IMR-90 (cell line): ENCODE measurements around the gene TMEM114. TPM values are rescaled to one million over a fixed set of nuclear protein-coding genes. Genes with fewer than 3 reads are reported as not detected.

Source experiments
- ATAC-seq: fragments of 200-7000 bp; cut with Tn5 transposase; 2 replicates; pipeline ENCODE4 v1.9.1; 2020; ENCODE audit warnings: low read depth, mild to moderate bottlenecking, moderate library complexity
- BruUV-seq: library from RNA; stranded (reverse); fragments of 400-500 nt; replicated peaks from 2 replicates; lab custom pipeline; 2021; lab: Mats Ljungman, UMichigan
- CTCF ChIA-PET: fragments of 300-600 bp; formaldehyde crosslinking; extraction: SDS; loops from one replicate; lab custom pipeline; 2021; ENCODE audit warnings: antibody characterized with exemption; lab: Yijun Ruan, JAX
- POLR2A ChIA-PET: fragments of 300-600 bp; sonication (Branson Sonifier 250); formaldehyde crosslinking; loops from one replicate; lab custom pipeline; 2022; ENCODE audit warnings: antibody characterized with exemption; ENCODE audit not compliant: unreplicated experiment; lab: Charles Lee
- DNase-seq: peaks from one replicate; pipeline ENCODE4 v3.0.0; 2013
- H2AFZ ChIP-seq: replicated peaks from 2 replicates; pipeline ENCODE3; 2013; ENCODE audit warnings: low read length, mild to moderate bottlenecking; ENCODE audit not compliant: poor library complexity
- H2AK5ac ChIP-seq: 2 replicates; pipeline ENCODE4 v1.6.1; 2013; ENCODE audit warnings: low read depth, low read length, inconsistent platforms
- H2AK9ac ChIP-seq: replicated peaks from 2 replicates; pipeline ENCODE3; 2013; ENCODE audit warnings: mild to moderate bottlenecking, low read depth, low read length, moderate library complexity; ENCODE audit not compliant: poor library complexity
- H2BK120ac ChIP-seq: 2 replicates; pipeline ENCODE4 v1.6.1; 2013; ENCODE audit warnings: low read depth, low read length, inconsistent platforms
- H2BK15ac ChIP-seq: 3 replicates; pipeline ENCODE4 v1.6.1; 2013; ENCODE audit warnings: low read depth, low read length, inconsistent platforms
- H2BK20ac ChIP-seq: 2 replicates; pipeline ENCODE4 v1.6.1; 2013; ENCODE audit warnings: low read depth, mild to moderate bottlenecking, inconsistent platforms, low read length, moderate library complexity
- H2BK5ac ChIP-seq: 2 replicates; pipeline ENCODE4 v1.6.1; 2013; ENCODE audit warnings: mild to moderate bottlenecking, low read depth, low read length, inconsistent platforms; ENCODE audit not compliant: poor library complexity, severe bottlenecking
- H3K14ac ChIP-seq: replicated peaks from 2 replicates; pipeline ENCODE4 v1.6.1; 2013; ENCODE audit warnings: low read depth, low read length, inconsistent platforms
- H3K18ac ChIP-seq: 2 replicates; pipeline ENCODE4 v1.6.1; 2013; ENCODE audit warnings: low read depth, low read length, control low read depth
- H3K23ac ChIP-seq: 2 replicates; pipeline ENCODE4 v1.6.1; 2013; ENCODE audit warnings: low read depth, low read length, inconsistent platforms
- H3K27ac ChIP-seq: 2 replicates; pipeline ENCODE4 v1.5.1; 2013; ENCODE audit warnings: mild to moderate bottlenecking, control low read depth, low read length; ENCODE audit not compliant: insufficient read depth
- H3K27me3 ChIP-seq: 2 replicates; pipeline ENCODE4 v1.6.1; 2013; ENCODE audit warnings: low read length; ENCODE audit not compliant: control insufficient read depth, insufficient read depth
- H3K36me3 ChIP-seq: 2 replicates; pipeline ENCODE4 v1.6.1; 2013; ENCODE audit warnings: low read length, mixed read lengths; ENCODE audit not compliant: control insufficient read depth, insufficient read depth
- H3K4ac ChIP-seq: 2 replicates; pipeline ENCODE4 v1.6.1; 2013; ENCODE audit warnings: low read depth, low read length, inconsistent platforms
- H3K4me1 ChIP-seq: 2 replicates; pipeline ENCODE4 v1.6.1; 2013; ENCODE audit warnings: low read length, mixed read lengths; ENCODE audit not compliant: control insufficient read depth, insufficient read depth
- H3K4me2 ChIP-seq: 2 replicates; pipeline ENCODE4 v1.6.1; 2013; ENCODE audit warnings: low read depth, mild to moderate bottlenecking, control low read depth, low read length, moderate library complexity
- H3K4me3 ChIP-seq: 2 replicates; pipeline ENCODE4 v1.5.1; 2013; ENCODE audit warnings: low read depth, mild to moderate bottlenecking, control low read depth, low read length, moderate library complexity; ENCODE audit not compliant: insufficient read depth
- H3K56ac ChIP-seq: 2 replicates; pipeline ENCODE4 v1.6.1; 2013; ENCODE audit warnings: low read length, inconsistent platforms; ENCODE audit not compliant: insufficient read depth; ENCODE audit errors: extremely low read depth
- H3K79me1 ChIP-seq, 2 experiments: 2 replicates each; pipeline ENCODE4 v1.6.1; 2013; ENCODE audit warnings: low read length in 2 of 2, inconsistent platforms in 1 of 2, low read depth in 1 of 2
- H3K9ac ChIP-seq: 2 replicates; pipeline ENCODE4 v1.6.1; 2013; ENCODE audit warnings: low read depth, low read length, control low read depth
- H3K9me1 ChIP-seq: 2 replicates; pipeline ENCODE4 v1.6.1; 2013; ENCODE audit warnings: low read length, inconsistent platforms; ENCODE audit not compliant: insufficient read depth
- H3K9me3 ChIP-seq: 2 replicates; pipeline ENCODE4 v1.6.1; 2013; ENCODE audit warnings: low read length; ENCODE audit not compliant: control insufficient read depth, insufficient read depth
- H4K20me1 ChIP-seq: 2 replicates; pipeline ENCODE4 v1.6.1; 2013; ENCODE audit warnings: low read length, inconsistent platforms; ENCODE audit not compliant: insufficient read depth
- H4K5ac ChIP-seq: 2 replicates; pipeline ENCODE4 v1.6.1; 2013; ENCODE audit warnings: mild to moderate bottlenecking, low read depth, low read length, control low read depth
- H4K8ac ChIP-seq, 2 experiments: 2 replicates each; pipeline ENCODE4 v1.6.1; 2013; ENCODE audit warnings: low read depth in 2 of 2, low read length in 2 of 2, control low read depth in 1 of 2, inconsistent platforms in 1 of 2
- H4K91ac ChIP-seq: 2 replicates; pipeline ENCODE4 v1.6.1; 2013; ENCODE audit warnings: low read depth, low read length, inconsistent platforms; ENCODE audit not compliant: insufficient read depth
- BHLHE40 ChIP-seq: fragments of 150-350 bp; IDR thresholded peaks from 2 replicates; pipeline ENCODE4 v1.6.1; 2016; ENCODE audit warnings: mild to moderate bottlenecking, low read depth, low read length
- CEBPB ChIP-seq: IDR thresholded peaks from 2 replicates; pipeline ENCODE4 v1.6.1; 2012; ENCODE audit warnings: low read depth, low read length, improper control_type of control experiment
- CHD1 ChIP-seq: IDR thresholded peaks from 2 replicates; pipeline ENCODE4 v1.6.1; 2012; ENCODE audit warnings: low read depth, low read length, improper control_type of control experiment
- FOS ChIP-seq: fragments of 150-350 bp; IDR thresholded peaks from 2 replicates; pipeline ENCODE4 v1.6.1; 2016; ENCODE audit warnings: low read depth, low read length
- MAFK ChIP-seq: IDR thresholded peaks from 2 replicates; pipeline ENCODE4 v1.6.1; 2012; ENCODE audit warnings: low read depth, low read length, improper control_type of control experiment
- MAZ ChIP-seq: IDR thresholded peaks from 2 replicates; pipeline ENCODE4 v1.6.1; 2012; ENCODE audit warnings: low read depth, mild to moderate bottlenecking, low read length, improper control_type of control experiment, moderate library complexity, borderline replicate concordance
- MXI1 ChIP-seq: IDR thresholded peaks from 2 replicates; pipeline ENCODE4 v1.6.1; 2012; ENCODE audit warnings: low read depth, mild to moderate bottlenecking, low read length, moderate library complexity, borderline replicate concordance
- NFE2L2 ChIP-seq: fragments of 150-350 bp; IDR thresholded peaks from 2 replicates; pipeline ENCODE4 v1.6.1; 2016; ENCODE audit warnings: low read depth, mild to moderate bottlenecking, low read length
- POLR2A ChIP-seq: IDR thresholded peaks from 2 replicates; pipeline ENCODE4 v1.6.1; 2012; ENCODE audit warnings: mild to moderate bottlenecking, low read depth, low read length
- RAD21 ChIP-seq: IDR thresholded peaks from 2 replicates; pipeline ENCODE4 v1.6.1; 2012; ENCODE audit warnings: low read length, improper control_type of control experiment
- RCOR1 ChIP-seq: IDR thresholded peaks from 2 replicates; pipeline ENCODE4 v1.6.1; 2012; ENCODE audit warnings: mild to moderate bottlenecking, low read length, improper control_type of control experiment; ENCODE audit not compliant: insufficient replicate concordance
- RFX5 ChIP-seq: IDR thresholded peaks from 2 replicates; pipeline ENCODE4 v1.8.0; 2012; ENCODE audit warnings: low read depth, mild to moderate bottlenecking, low read length, moderate library complexity
- SMC3 ChIP-seq: fragments of 150-350 bp; IDR thresholded peaks from 2 replicates; pipeline ENCODE4 v1.6.1; 2016; ENCODE audit warnings: low read depth, mild to moderate bottlenecking, antibody characterized with exemption, low read length, moderate library complexity
- WGBS, 2 experiments: methylation state at CpG; one replicate each; pipeline versions ENCODE4 v1.1.5 to v1.1.7; 2013; ENCODE audit warnings: missing lambda C conversion rate in 2 of 2; ENCODE audit not compliant: insufficient read length in 1 of 2; ENCODE audit errors: extremely low coverage in 2 of 2; 5-methylcytosine and 5-hydroxymethylcytosine counted together
- dilution Hi-C: fragments of 300-500 bp; cut with HindIII; formaldehyde crosslinking; loops from one replicate; pipeline ENCODE4 v1.14.3; 2018; ENCODE audit warnings: low sequenced_read_pairs; ENCODE audit not compliant: unreplicated experiment
- in situ Hi-C: fragments of 300-500 bp; cut with MboI; formaldehyde crosslinking; loops from 3 replicates; pipeline ENCODE4 v1.14.3; 2019; ENCODE audit warnings: low sequenced_read_pairs, inconsistent platforms, mixed read lengths
- intact Hi-C: fragments of 100-400 bp; cut with micrococcal nuclease; formaldehyde crosslinking; loops from 2 replicates; pipeline ENCODE4 v1.10.0; 2022
- polyA plus RNA-seq, 3 experiments: library from polyadenylated mRNA; depleted of rRNA; stranded (reverse); fragments of >200 nt; gene quantifications; 2 replicates each; pipeline ENCODE4 v1.2.3, GENCODE V29; 2012; ENCODE audit warnings: low replicate concordance in 1 of 3
- total RNA-seq: library from RNA; depleted of rRNA; stranded (reverse); fragments of >200 nt; gene quantifications from 2 replicates; pipeline ENCODE4 v1.2.3, GENCODE V29; 2012
- TF ChIP-seq, protein P1 (sequence below): conservative IDR thresholded peaks from 2 replicates; pipeline ENCODE4 v1.5.1; 2012; ENCODE audit warnings: mild to moderate bottlenecking, low read depth, low read length, improper control_type of control experiment
- TF ChIP-seq, protein P2 (sequence below): fragments of 150-350 bp; IDR thresholded peaks from 2 replicates; pipeline ENCODE4 v1.6.1; 2016; ENCODE audit warnings: low read depth, mild to moderate bottlenecking, low read length, moderate library complexity, borderline replicate concordance
- TF ChIP-seq, protein P3 (sequence below): fragments of 150-350 bp; IDR thresholded peaks from 2 replicates; pipeline ENCODE4 v1.6.1; 2017; ENCODE audit warnings: mild to moderate bottlenecking, antibody characterized with exemption, low read length, low read depth

TMEM114 gene
- total and polyA plus RNA-seq, 2 of the 4 experiments (the other 2 are of a cell fraction): not detected

GRCh38 chr16:8530752-8531384 is 59.4 kb downstream of the TMEM114 start:
- Histone ChIP-seq H3K4me1 (no peaks in the 10 kb centered on the region), H2BK5ac (no peak overlapping the region), H2AK9ac (no peak overlapping the region), H3K18ac (no peak overlapping the region), H2BK120ac (no peak overlapping the region), H2BK15ac (no peak overlapping the region), H2AFZ (no peak overlapping the region), H3K27me3 (no peaks in the 10 kb centered on the region), H4K20me1 (no peaks in the 10 kb centered on the region), H3K9ac (no peak overlapping the region), H3K23ac (no peak overlapping the region), H4K8ac (no peak overlapping the region), H2BK20ac (no peak overlapping the region), H3K36me3 (no peaks in the 10 kb centered on the region), H4K5ac (no peak overlapping the region), H2AK5ac (no peak overlapping the region), H3K9me1 (no peaks in the 10 kb centered on the region), H3K9me3 (no peaks in the 10 kb centered on the region), H3K4me3 (no peak overlapping the region), H3K4me2 (no peak overlapping the region), H3K56ac (no peak overlapping the region), H3K4ac (no peak overlapping the region), H3K14ac (no peak overlapping the region), H4K91ac (no peak overlapping the region), H3K27ac (no peak overlapping the region), H3K79me1 (no peaks in the 10 kb centered on the region)
- BruUV-seq: no TSS peak
- intact Hi-C loops (no loop called here), dilution Hi-C loops (no loop called here), in situ Hi-C loops (no loop called here)
- ATAC-seq (no peak), DNase-seq (no peak)
- TF ChIP-seq FOS (no peak), MAFK (no peak), RAD21 (no peak), RFX5 (no peak), SMC3 (no peak), NFE2L2 (no peak), RCOR1 (no peak), BHLHE40 (no peak), CEBPB (no peak), MAZ (no peak), MXI1 (no peak), CHD1 (no peak), POLR2A (no peak)
- TF ChIP-seq, protein P1, sequence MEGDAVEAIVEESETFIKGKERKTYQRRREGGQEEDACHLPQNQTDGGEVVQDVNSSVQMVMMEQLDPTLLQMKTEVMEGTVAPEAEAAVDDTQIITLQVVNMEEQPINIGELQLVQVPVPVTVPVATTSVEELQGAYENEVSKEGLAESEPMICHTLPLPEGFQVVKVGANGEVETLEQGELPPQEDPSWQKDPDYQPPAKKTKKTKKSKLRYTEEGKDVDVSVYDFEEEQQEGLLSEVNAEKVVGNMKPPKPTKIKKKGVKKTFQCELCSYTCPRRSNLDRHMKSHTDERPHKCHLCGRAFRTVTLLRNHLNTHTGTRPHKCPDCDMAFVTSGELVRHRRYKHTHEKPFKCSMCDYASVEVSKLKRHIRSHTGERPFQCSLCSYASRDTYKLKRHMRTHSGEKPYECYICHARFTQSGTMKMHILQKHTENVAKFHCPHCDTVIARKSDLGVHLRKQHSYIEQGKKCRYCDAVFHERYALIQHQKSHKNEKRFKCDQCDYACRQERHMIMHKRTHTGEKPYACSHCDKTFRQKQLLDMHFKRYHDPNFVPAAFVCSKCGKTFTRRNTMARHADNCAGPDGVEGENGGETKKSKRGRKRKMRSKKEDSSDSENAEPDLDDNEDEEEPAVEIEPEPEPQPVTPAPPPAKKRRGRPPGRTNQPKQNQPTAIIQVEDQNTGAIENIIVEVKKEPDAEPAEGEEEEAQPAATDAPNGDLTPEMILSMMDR: no peak
- TF ChIP-seq, protein P2, sequence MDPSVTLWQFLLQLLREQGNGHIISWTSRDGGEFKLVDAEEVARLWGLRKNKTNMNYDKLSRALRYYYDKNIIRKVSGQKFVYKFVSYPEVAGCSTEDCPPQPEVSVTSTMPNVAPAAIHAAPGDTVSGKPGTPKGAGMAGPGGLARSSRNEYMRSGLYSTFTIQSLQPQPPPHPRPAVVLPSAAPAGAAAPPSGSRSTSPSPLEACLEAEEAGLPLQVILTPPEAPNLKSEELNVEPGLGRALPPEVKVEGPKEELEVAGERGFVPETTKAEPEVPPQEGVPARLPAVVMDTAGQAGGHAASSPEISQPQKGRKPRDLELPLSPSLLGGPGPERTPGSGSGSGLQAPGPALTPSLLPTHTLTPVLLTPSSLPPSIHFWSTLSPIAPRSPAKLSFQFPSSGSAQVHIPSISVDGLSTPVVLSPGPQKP: no peak
- TF ChIP-seq, protein P3, sequence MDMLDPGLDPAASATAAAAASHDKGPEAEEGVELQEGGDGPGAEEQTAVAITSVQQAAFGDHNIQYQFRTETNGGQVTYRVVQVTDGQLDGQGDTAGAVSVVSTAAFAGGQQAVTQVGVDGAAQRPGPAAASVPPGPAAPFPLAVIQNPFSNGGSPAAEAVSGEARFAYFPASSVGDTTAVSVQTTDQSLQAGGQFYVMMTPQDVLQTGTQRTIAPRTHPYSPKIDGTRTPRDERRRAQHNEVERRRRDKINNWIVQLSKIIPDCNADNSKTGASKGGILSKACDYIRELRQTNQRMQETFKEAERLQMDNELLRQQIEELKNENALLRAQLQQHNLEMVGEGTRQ: no peak
- POLR2A ChIA-PET: no interaction called here
- WGBS, 2 experiments: 67% methylated on average over 3 of the region's 5 CpGs; no CpG with 5 or more reads in 1 of the 2 experiments
- CTCF ChIA-PET: no interaction called here
